B cell (primary cell): ENCODE data around the gene MTMR10. TPM values are rescaled to one million over a fixed set of nuclear protein-coding genes. Genes with fewer than 3 reads are reported as not detected.

Experiments
- ATAC-seq: fragments of 200-7000 bp; cut with Tn5 transposase; one replicate; pipeline ENCODE4 v1.10.0; 2021; ENCODE audit warnings: low read depth, mild to moderate bottlenecking, moderate number of reproducible peaks, moderate library complexity
- CTCF ChIA-PET: fragments of 350-600 bp; sonication (Branson Sonifier 250); formaldehyde crosslinking; loops from one replicate; lab custom pipeline; 2021; ENCODE audit warnings: antibody characterized with exemption, inconsistent platforms; lab: Charles Lee
- POLR2A ChIA-PET: fragments of 350-600 bp; sonication (Branson Sonifier 250); formaldehyde crosslinking; loops from one replicate; lab custom pipeline; 2021; ENCODE audit warnings: antibody characterized with exemption; lab: Charles Lee
- DNase-seq: peaks from one replicate; pipeline ENCODE4 v3.0.0; 2013
- H2AFZ ChIP-seq: 2 replicates; pipeline ENCODE4 v1.6.1; 2012; ENCODE audit warnings: mild to moderate bottlenecking, low read depth, low read length; ENCODE audit not compliant: insufficient read depth, poor library complexity, severe bottlenecking
- H3K27ac ChIP-seq, 2 donors: 1 replicate in 1 of 2; 2 replicates in 1 of 2; pipeline ENCODE4 v1.5.1; 2012 to 2013; ENCODE audit warnings: low read length in 2 of 2, mild to moderate bottlenecking in 2 of 2, moderate library complexity in 1 of 2
- H3K27me3 ChIP-seq, 4 experiments: fragments of 200-600 bp in 1 of 4; sonication (generic) in 1 of 4; replicated peaks in 1 of 4; 1 replicate in 2 of 4; 2 replicates in 2 of 4; pipeline versions ENCODE4 v1.6.1 to v1.7.0; 2013 to 2016; ENCODE audit warnings: low read length in 3 of 4, mild to moderate bottlenecking in 2 of 4, mixed read lengths in 1 of 4, moderate library complexity in 1 of 4; ENCODE audit not compliant: insufficient read depth in 4 of 4, control insufficient read depth in 3 of 4; ENCODE audit errors: control extremely low read depth in 1 of 4
- H3K36me3 ChIP-seq, 2 experiments: replicated peaks in 1 of 2; 1 replicate in 1 of 2; 2 replicates in 1 of 2; pipeline versions ENCODE4 v1.6.1 to v1.7.1; 2013; ENCODE audit warnings: low read length in 1 of 2; ENCODE audit not compliant: insufficient read depth in 2 of 2, control insufficient read depth in 1 of 2; ENCODE audit errors: control extremely low read depth in 1 of 2, extremely low read depth in 1 of 2
- H3K4me1 ChIP-seq, 2 donors: fragments of 200-600 bp in 1 of 2; sonication (generic) in 1 of 2; 1 replicate in 1 of 2; 2 replicates in 1 of 2; pipeline versions ENCODE4 v1.5.1 to v1.6.1; 2013 to 2017; ENCODE audit warnings: low read length in 2 of 2; ENCODE audit not compliant: control insufficient read depth in 2 of 2, insufficient read depth in 2 of 2
- H3K4me2 ChIP-seq: replicated peaks from 2 replicates; pipeline ENCODE3; 2012; ENCODE audit warnings: mild to moderate bottlenecking, low read depth, low read length; ENCODE audit not compliant: poor library complexity, severe bottlenecking
- H3K4me3 ChIP-seq, 5 experiments: fragments of 200-600 bp in 1 of 5; sonication (generic) in 1 of 5; 1 replicate in 3 of 5; 2 replicates in 2 of 5; pipeline versions ENCODE4 v1.5.1 to v1.7.0; 2011 to 2016; ENCODE audit warnings: low read length in 4 of 5, mild to moderate bottlenecking in 4 of 5, low read depth in 2 of 5, control low read depth in 1 of 5, moderate library complexity in 1 of 5; ENCODE audit not compliant: insufficient read depth in 1 of 5; ENCODE audit errors: control extremely low read depth in 1 of 5, extremely low read depth in 1 of 5
- H3K79me2 ChIP-seq: fragments of 200-600 bp; sonication (generic); one replicate; pipeline ENCODE4 v1.6.0; 2016; ENCODE audit warnings: low read length; ENCODE audit not compliant: control insufficient read depth, insufficient read depth
- H3K9ac ChIP-seq: fragments of 200-600 bp; sonication (generic); 2 replicates; pipeline ENCODE4 v1.6.1; 2017; ENCODE audit warnings: mild to moderate bottlenecking, low read length, moderate library complexity
- H3K9me3 ChIP-seq, 3 donors: one replicate each; pipeline versions ENCODE4 v1.6.1 to v1.7.1; 2013; ENCODE audit warnings: low read length in 2 of 3; ENCODE audit not compliant: control insufficient read depth in 2 of 3, insufficient read depth in 1 of 3; ENCODE audit errors: control extremely low read depth in 1 of 3
- H4K20me1 ChIP-seq: 2 replicates; pipeline ENCODE4 v1.6.0; 2012; ENCODE audit warnings: mild to moderate bottlenecking, low read length; ENCODE audit not compliant: insufficient read depth, control insufficient read depth, poor library complexity, severe bottlenecking
- H3K27ac Mint-ChIP-seq: one replicate; pipeline ENCODE4 v1.8.0; 2021; ENCODE audit warnings: mixed read lengths
- H3K27me3 Mint-ChIP-seq: one replicate; pipeline ENCODE4 v1.8.0; 2021; ENCODE audit warnings: mixed read lengths
- H3K4me1 Mint-ChIP-seq: one replicate; pipeline ENCODE4 v1.8.0; 2021; ENCODE audit warnings: mixed read lengths
- H3K4me3 Mint-ChIP-seq: one replicate; pipeline ENCODE4 v1.8.0; 2021; ENCODE audit warnings: mixed read lengths
- H3K9me3 Mint-ChIP-seq: one replicate; pipeline ENCODE4 v1.8.0; 2022; ENCODE audit warnings: mixed read lengths; ENCODE audit not compliant: insufficient read depth
- CTCF ChIP-seq: fragments of 200-600 bp; IDR thresholded peaks from one replicate; pipeline ENCODE4 v1.8.0; 2022; ENCODE audit warnings: antibody characterized with exemption, mild to moderate bottlenecking
- EZH2 ChIP-seq: IDR thresholded peaks from 2 replicates; pipeline ENCODE4 v1.6.1; 2012; ENCODE audit warnings: borderline replicate concordance, low read depth, mild to moderate bottlenecking, moderate library complexity, low read length; ENCODE audit not compliant: insufficient read depth, poor library complexity, severe bottlenecking
- WGBS: methylation state at CpG from one replicate; pipeline ENCODE4 v1.1.5; 2013; ENCODE audit warnings: missing lambda C conversion rate; ENCODE audit not compliant: insufficient coverage; 5-methylcytosine and 5-hydroxymethylcytosine counted together
- intact Hi-C: fragments of 100-400 bp; cut with micrococcal nuclease; formaldehyde crosslinking; loops from one replicate; pipeline ENCODE4 v1.10.0; 2022
- polyA plus RNA-seq: library from polyadenylated mRNA; depleted of rRNA; stranded (reverse); fragments of >200 nt; gene quantifications from 2 replicates; pipeline ENCODE4 v1.2.3, GENCODE V29; 2012
- total RNA-seq, 2 donors: library from RNA; stranded (reverse); fragments of 120-200 nt in 1 of 2; gene quantifications; 1 replicate in 1 of 2; 2 replicates in 1 of 2; pipeline versions ENCODE4 v1.2.3 to v1.2.4, GENCODE V29; 2013 to 2022

Gene MTMR10
- total and polyA plus RNA-seq, 2 donors (not counting 1 experiment from before 2014, with no cell fraction given), result 27.9 to 50.2 TPM

GRCh38 chr15:31032961-31033371 lies 41.5 kb upstream of the MTMR10 start:
- no peaks in the 10 kb centered on the region for H3K79me2 ChIP-seq
- peaks cover 40% of the 10 kb centered on the region for H3K4me1 Mint-ChIP-seq
- POLR2A ChIA-PET, result no interaction called here
- no peaks in the 10 kb centered on the region for H3K36me3 ChIP-seq
- DNase-seq, result no peak
- TF ChIP-seq EZH2, result no peak
- no peak for TF ChIP-seq CTCF
- H3K27ac Mint-ChIP-seq, result no peak overlapping the region
- H3K4me1 ChIP-seq, result peaks cover 21% of the 10 kb centered on the region in 2 donors
- H3K9me3 ChIP-seq, result no peaks in the 10 kb centered on the region
- no peaks in the 10 kb centered on the region for H4K20me1 ChIP-seq
- CTCF ChIA-PET, result no interaction called here
- no peak overlapping the region for H2AFZ ChIP-seq
- H3K9ac ChIP-seq, result no peak overlapping the region
- WGBS, result 40% methylated on average over 1 of the region's 5 CpGs
- H3K27me3 Mint-ChIP-seq, result no peaks in the 10 kb centered on the region
- H3K4me3 Mint-ChIP-seq, result no peak overlapping the region
- no peak for ATAC-seq
- H3K27ac ChIP-seq, result no peak overlapping the region
- no peak overlapping the region for H3K4me3 ChIP-seq
- intact Hi-C loops, result loop anchor here (5.0 kb wide), 1 partner anchor 41 kb away; the partner anchor contains the start of gene MTMR10
- H3K4me2 ChIP-seq, result no peak overlapping the region
- no peaks in the 10 kb centered on the region for H3K27me3 ChIP-seq
- no peaks in the 10 kb centered on the region for H3K9me3 Mint-ChIP-seq

GRCh38 chr15:31031471-31032067 lies 40.1 kb upstream of the MTMR10 start:
- no peaks in the 10 kb centered on the region for H3K9me3 ChIP-seq
- ATAC-seq (peak; percentile 45), DNase-seq (no peak)
- peak overlapping the region; percentile 23 for H2AFZ ChIP-seq
- peaks cover 21% of the 10 kb centered on the region in 2 donors for H3K4me1 ChIP-seq
- no peaks in the 10 kb centered on the region for H3K36me3 ChIP-seq
- Mint-ChIP-seq H3K4me1 (peaks cover 45% of the 10 kb centered on the region), H3K9me3 (no peaks in the 10 kb centered on the region), H3K27ac (no peak overlapping the region), H3K4me3 (no peak overlapping the region), H3K27me3 (no peaks in the 10 kb centered on the region)
- H3K79me2 ChIP-seq, result no peaks in the 10 kb centered on the region
- H3K9ac ChIP-seq, result no peak overlapping the region
- no CpG with 5 or more reads among the region's 3 CpGs for WGBS
- H3K27ac ChIP-seq, result no peak overlapping the region
- ChIA-PET POLR2A (no interaction called here), CTCF (interaction anchor here (0.7 kb wide), 1 partner anchor 16 kb away, joined by 3 read pairs; no protein-coding TSS in a partner anchor)
- intact Hi-C loops, result loop anchor here (5.0 kb wide), 1 partner anchor 39 kb away; the partner anchor contains the start of gene MTMR10
- no peaks in the 10 kb centered on the region for H4K20me1 ChIP-seq
- peak overlapping the region; percentile 2 for H3K4me2 ChIP-seq
- no peaks in the 10 kb centered on the region for H3K27me3 ChIP-seq
- H3K4me3 ChIP-seq, result no peak overlapping the region
- no peak for TF ChIP-seq EZH2
- no peak for TF ChIP-seq CTCF
